Panc1 (cell line): Measurements from ENCODE around the gene SLC4A9.

ENCODE experiments used
- POLR2AphosphoS5 ChIP-seq: IDR thresholded peaks from 2 replicates; pipeline ENCODE4 v1.6.1; 2012; ENCODE audit warnings: mild to moderate bottlenecking, low read depth, low read length, moderate library complexity
- REST ChIP-seq, 2 experiments: IDR thresholded peaks; 2 replicates each; pipeline ENCODE4 v1.6.1; 2011 to 2012; ENCODE audit warnings: low read depth in 2 of 2, control low read depth in 1 of 2, low read length in 1 of 2, mild to moderate bottlenecking in 1 of 2, moderate library complexity in 1 of 2; ENCODE audit not compliant: insufficient read depth in 1 of 2
- SIN3A ChIP-seq: IDR thresholded peaks from 2 replicates; pipeline ENCODE4 v1.6.1; 2012; ENCODE audit warnings: low read depth, mild to moderate bottlenecking, low read length, moderate library complexity, borderline replicate concordance; ENCODE audit not compliant: insufficient read depth
- TCF7L2 ChIP-seq: IDR thresholded peaks from 2 replicates; pipeline ENCODE4 v1.6.1; 2011; ENCODE audit warnings: mild to moderate bottlenecking, low read depth, low read length, inconsistent platforms
- TF ChIP-seq, protein P1 (sequence below): fragments of 450-650 bp; IDR thresholded peaks from 2 replicates; pipeline ENCODE4 v1.5.1; 2017; ENCODE audit warnings: mild to moderate bottlenecking

DNA sequence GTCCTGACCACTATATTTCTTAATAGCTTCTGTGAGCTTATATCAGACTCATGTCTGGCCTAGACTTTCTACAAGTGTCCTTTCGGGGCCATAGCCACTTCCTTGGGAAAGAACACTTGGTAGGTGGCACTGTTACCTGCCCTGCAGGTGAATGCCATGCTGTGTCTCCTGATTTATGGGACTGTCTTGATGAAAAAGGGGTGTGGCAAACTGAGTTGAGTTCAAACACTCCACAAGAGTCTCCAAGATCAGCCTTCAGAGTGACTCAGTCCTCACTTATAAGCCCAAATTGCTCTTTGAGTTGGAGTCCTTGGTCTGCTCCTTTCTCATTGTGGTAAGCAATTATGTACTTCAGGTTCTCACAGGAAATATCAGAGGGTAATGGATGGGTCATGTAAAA is 31.7 kb downstream of the SLC4A9 start:
- TF ChIP-seq, protein P1, sequence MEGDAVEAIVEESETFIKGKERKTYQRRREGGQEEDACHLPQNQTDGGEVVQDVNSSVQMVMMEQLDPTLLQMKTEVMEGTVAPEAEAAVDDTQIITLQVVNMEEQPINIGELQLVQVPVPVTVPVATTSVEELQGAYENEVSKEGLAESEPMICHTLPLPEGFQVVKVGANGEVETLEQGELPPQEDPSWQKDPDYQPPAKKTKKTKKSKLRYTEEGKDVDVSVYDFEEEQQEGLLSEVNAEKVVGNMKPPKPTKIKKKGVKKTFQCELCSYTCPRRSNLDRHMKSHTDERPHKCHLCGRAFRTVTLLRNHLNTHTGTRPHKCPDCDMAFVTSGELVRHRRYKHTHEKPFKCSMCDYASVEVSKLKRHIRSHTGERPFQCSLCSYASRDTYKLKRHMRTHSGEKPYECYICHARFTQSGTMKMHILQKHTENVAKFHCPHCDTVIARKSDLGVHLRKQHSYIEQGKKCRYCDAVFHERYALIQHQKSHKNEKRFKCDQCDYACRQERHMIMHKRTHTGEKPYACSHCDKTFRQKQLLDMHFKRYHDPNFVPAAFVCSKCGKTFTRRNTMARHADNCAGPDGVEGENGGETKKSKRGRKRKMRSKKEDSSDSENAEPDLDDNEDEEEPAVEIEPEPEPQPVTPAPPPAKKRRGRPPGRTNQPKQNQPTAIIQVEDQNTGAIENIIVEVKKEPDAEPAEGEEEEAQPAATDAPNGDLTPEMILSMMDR, result no peak
- TF ChIP-seq REST (IDR thresholded peaks at IDR 0.05; ENCODE audit: insufficient read depth in 1 of 2, low read depth in 2 of 2, low read length in 1 of 2) (no peak), TCF7L2 (no peak), POLR2AphosphoS5 (no peak), SIN3A (no peak)
